ENCODE data around the gene LAMTOR3.
A peak's percentile ranks its signal among the peaks of the same experiment; 100 is the strongest.

LAMTOR3 gene, protein sequence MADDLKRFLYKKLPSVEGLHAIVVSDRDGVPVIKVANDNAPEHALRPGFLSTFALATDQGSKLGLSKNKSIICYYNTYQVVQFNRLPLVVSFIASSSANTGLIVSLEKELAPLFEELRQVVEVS

DNA sequence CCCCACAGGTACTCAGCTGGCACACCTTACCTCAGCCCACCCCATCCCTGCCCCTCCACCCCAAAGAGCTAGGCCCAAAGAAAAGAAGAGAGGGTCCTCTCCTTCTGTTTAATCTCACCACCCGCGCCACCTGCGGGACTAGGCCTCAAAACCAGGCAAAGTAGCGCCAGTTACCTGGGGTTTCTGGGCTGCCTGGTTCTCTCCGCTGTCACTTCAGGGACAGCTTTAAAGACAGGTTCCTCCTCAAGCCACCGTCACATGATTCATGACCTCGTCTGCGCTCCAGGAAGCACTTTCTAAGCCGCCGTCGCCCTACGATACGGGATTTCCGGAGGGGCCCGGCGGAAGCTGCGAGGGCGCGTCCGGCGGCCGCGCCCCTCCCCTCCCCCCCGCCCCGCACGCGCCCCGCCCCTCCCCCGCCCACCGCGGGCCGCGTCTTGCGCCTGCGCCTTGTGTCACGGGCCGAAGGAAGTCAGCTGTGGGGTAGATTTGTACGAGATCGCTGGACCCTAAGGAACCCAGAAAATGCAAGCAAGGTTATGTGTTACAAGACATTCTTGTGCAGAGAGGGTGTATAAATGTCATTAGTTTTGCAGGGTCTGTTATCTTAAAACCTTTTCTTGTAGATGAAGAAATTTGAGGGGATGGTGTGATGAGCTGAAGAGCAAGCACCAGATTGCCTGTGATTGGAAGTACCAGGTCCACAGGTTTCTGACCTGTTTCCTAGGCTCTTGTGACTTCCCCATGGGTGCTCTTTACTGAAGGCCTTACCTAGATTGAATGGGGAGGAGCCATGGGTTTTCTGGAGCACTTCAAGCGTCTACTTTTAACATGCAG lies at the start of gene LAMTOR3:
LAMTOR3 (minus strand) TSS at position 267 of the 837 bp plus-strand sequence. CDS start 464 bp downstream, outside the sequence.
- peak; percentile 92 to 93 for DNase-seq (ENCODE audit: low read depth in 2 of 2)
- TF ChIP-seq, protein P1, sequence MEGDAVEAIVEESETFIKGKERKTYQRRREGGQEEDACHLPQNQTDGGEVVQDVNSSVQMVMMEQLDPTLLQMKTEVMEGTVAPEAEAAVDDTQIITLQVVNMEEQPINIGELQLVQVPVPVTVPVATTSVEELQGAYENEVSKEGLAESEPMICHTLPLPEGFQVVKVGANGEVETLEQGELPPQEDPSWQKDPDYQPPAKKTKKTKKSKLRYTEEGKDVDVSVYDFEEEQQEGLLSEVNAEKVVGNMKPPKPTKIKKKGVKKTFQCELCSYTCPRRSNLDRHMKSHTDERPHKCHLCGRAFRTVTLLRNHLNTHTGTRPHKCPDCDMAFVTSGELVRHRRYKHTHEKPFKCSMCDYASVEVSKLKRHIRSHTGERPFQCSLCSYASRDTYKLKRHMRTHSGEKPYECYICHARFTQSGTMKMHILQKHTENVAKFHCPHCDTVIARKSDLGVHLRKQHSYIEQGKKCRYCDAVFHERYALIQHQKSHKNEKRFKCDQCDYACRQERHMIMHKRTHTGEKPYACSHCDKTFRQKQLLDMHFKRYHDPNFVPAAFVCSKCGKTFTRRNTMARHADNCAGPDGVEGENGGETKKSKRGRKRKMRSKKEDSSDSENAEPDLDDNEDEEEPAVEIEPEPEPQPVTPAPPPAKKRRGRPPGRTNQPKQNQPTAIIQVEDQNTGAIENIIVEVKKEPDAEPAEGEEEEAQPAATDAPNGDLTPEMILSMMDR (IDR thresholded peaks at IDR 0.05; ENCODE audit: low read depth, low read length), result no peak

DNA sequence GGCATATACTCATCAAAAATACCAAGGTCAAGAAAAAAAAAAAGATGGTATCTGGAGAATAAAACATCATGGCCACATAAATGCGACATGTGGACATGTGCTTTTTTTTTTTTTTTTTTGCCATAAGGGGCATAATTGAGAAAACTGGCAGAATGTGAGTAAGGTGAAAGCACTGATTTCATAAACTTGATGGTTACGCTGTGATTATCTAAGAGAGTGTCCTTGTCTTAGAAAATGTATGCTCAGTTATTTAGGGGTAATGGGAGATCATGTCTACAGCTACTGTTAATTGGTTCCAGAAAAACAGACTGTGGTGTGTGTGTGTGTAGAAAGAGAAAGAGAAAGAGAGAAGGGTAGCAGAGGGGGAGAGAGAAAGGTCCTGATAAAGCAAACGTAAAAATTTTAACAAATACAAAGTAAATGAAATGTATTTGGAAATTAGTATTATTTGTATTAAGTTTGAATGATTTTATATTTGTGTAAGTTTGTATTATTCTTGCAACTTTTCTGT lies 44.1 kb upstream of the LAMTOR3 start:
- no peak for DNase-seq (ENCODE audit: low read depth in 2 of 2)
- H3K4me3 ChIP-seq (replicated peaks in 1 of 2; ENCODE audit: low read depth in 2 of 2, low read length in 2 of 2), result no peak overlapping the region
- TF ChIP-seq, protein P1 (IDR thresholded peaks at IDR 0.05; ENCODE audit: low read depth, low read length), result no peak

More for the DNA sequence above, at the start of gene LAMTOR3:
- peak within 1 kb of the TSS; percentile 82 to 93 for H3K4me3 ChIP-seq (replicated peaks in 1 of 2; ENCODE audit: low read depth in 2 of 2, low read length in 2 of 2)

DNA sequence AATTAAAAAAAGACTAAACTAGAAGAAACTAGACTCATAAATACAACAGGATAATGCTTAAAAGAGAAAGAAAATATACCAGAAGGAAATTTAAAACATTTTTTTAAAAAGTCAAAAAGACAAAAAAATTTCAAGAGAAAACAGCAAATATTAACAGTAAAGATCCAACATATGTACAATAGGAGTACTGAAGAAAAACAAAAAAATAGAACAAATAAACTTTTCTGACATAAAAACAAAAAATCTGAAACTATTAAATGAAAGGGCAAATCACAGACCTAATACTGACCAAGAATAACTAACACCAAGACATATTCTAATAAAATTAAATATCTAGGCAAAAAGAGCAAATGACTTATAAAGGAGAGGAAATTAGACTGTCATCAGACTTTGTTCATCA lies 40.7 kb upstream of the LAMTOR3 start:
- TF ChIP-seq, protein P1 (IDR thresholded peaks at IDR 0.05; ENCODE audit: low read depth, low read length), result no peak
- H3K4me3 ChIP-seq (replicated peaks in 1 of 2; ENCODE audit: low read depth in 2 of 2, low read length in 2 of 2), result no peak overlapping the region
- DNase-seq (ENCODE audit: low read depth in 2 of 2), result peak in 1 of 2 donors; percentile 20

DNA sequence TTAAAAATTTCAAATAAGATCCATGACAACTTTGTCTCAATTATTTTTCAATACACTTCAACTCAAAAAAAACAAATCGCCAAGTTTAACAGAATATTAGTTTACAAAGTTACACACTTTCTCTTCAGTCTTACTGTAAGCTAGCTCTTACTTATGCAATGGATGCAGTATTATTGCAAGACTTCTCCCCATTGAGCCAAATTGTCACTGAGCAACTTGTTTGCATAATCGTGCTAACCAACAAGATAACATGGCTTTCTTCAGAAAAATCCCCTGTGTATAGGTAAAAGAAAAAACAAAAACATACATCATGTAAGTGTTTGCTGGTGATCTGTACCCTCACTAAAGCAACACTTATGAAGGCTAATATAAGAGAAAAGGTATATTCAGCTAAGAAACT lies 33.3 kb upstream of the LAMTOR3 start:
- TF ChIP-seq, protein P1 (IDR thresholded peaks at IDR 0.05; ENCODE audit: low read depth, low read length), result no peak
- DNase-seq (ENCODE audit: low read depth in 2 of 2), result peak; percentile 47 to 51
- H3K4me3 ChIP-seq (replicated peaks in 1 of 2; ENCODE audit: low read depth in 2 of 2, low read length in 2 of 2), result no peak overlapping the region

DNA sequence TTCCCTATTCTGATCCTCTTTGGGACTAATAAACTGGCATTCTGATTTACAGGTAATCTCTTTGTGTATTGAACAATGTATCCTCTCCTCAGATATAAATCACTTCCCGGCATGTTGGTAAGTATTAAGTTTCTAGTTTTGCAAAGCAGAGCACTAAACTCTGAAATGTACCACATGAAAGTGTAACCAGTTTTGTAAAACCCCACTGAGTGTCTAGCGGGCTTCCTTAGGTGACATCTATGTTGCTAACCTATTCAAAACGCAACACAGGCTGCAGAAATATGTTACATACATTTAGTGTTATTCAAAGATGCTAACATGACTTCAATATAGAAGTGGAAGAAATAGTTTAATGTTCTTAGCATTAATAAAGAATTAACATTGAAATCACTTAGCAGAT lies 26.9 kb upstream of the LAMTOR3 start:
- no peak for DNase-seq (ENCODE audit: low read depth in 2 of 2)
- no peak overlapping the region for H3K4me3 ChIP-seq (replicated peaks in 1 of 2; ENCODE audit: low read depth in 2 of 2, low read length in 2 of 2)
- TF ChIP-seq, protein P1 (IDR thresholded peaks at IDR 0.05; ENCODE audit: low read depth, low read length), result no peak

DNA sequence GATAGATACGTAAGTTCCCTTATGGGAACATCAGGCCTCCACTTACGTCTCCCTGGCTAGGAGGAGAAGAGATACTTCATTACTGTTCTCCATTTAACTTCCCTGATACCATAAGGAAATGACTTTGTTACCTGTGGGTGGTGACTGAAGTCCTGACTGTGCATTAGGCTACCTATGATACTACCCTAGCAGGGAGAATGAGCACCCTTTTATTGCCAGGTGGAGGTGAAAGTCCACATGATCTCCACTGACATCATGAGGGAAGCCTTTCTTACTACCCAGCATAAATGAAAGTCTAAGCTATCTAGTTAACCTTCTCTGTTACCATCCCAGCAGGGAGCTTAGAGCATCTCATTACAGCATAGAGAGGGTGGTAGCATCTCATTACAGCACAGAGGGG lies 24.4 kb upstream of the LAMTOR3 start:
- no peak overlapping the region for H3K4me3 ChIP-seq (replicated peaks in 1 of 2; ENCODE audit: low read depth in 2 of 2, low read length in 2 of 2)
- TF ChIP-seq, protein P1 (IDR thresholded peaks at IDR 0.05; ENCODE audit: low read depth, low read length), result no peak
- DNase-seq (ENCODE audit: low read depth in 2 of 2), result no peak
